Omental fat pad (tissue), 4 donors: ENCODE data around the gene DLG1. TPM values are rescaled to one million over a fixed set of nuclear protein-coding genes. Genes with fewer than 3 reads are reported as not detected.
A peak's percentile ranks its signal among the peaks of the same experiment; 100 is the strongest.

Experiments
- ATAC-seq: fragments of 150-250 bp; one replicate; pipeline ENCODE4 v1.9.1; 2016; ENCODE audit warnings: mild to moderate bottlenecking, moderate library complexity; ENCODE audit not compliant: low FRiP score
- DNase-seq: peaks from one replicate; pipeline ENCODE4 v3.0.0-alpha.2; 2019; ENCODE audit warnings: low spot score
- CTCF ChIP-seq, 3 donors: fragments of 450-650 bp; IDR thresholded peaks; one replicate each; pipeline ENCODE4 v1.5.1; 2016 to 2017; ENCODE audit warnings: antibody characterized with exemption in 3 of 3, mild to moderate bottlenecking in 3 of 3, moderate library complexity in 2 of 3
- total RNA-seq, 4 donors: library from RNA; depleted of rRNA; stranded (reverse); fragments of >200 nt; gene quantifications; one replicate each; pipeline ENCODE4 v1.1.0, GENCODE V29; 2016

Gene DLG1
- total RNA-seq, 4 donors from 2014 or later = 47.1 to 65.4 (median 60.2) TPM

GRCh38 chr3:197320582-197320981, 22.2 kb upstream of the DLG1 start:
- no peak for DNase-seq
- no peak for ATAC-seq
- TF ChIP-seq CTCF (IDR thresholded peaks at IDR 0.05) = no peak

- DNase-seq (no peak), ATAC-seq (peak; percentile 96)
Measured at GRCh38 chr3:197317250-197317963, 19.0 kb upstream of the DLG1 start.

GRCh38 chr3:197312431-197312830, 14.0 kb upstream of the DLG1 start:
- no peak for DNase-seq

More at GRCh38 chr3:197317250-197317963, 19.0 kb upstream of the DLG1 start:
- TF ChIP-seq CTCF (IDR thresholded peaks at IDR 0.05) = no peak

GRCh38 chr3:197311591-197311990, 13.2 kb upstream of the DLG1 start:
- TF ChIP-seq CTCF (IDR thresholded peaks at IDR 0.05) = no peak
- DNase-seq (no peak), ATAC-seq (no peak)

More at GRCh38 chr3:197312431-197312830, 14.0 kb upstream of the DLG1 start:
- ATAC-seq = no peak
- no peak for TF ChIP-seq CTCF (IDR thresholded peaks at IDR 0.05)

GRCh38 chr3:197309528-197310361, 11.3 kb upstream of the DLG1 start:
- ATAC-seq (peak; percentile 79), DNase-seq (no peak)
- no peak for TF ChIP-seq CTCF (IDR thresholded peaks at IDR 0.05)

- DNase-seq (no peak), ATAC-seq (no peak)
- TF ChIP-seq CTCF (IDR thresholded peaks at IDR 0.05) = no peak
Measured at GRCh38 chr3:197308591-197308990, 10.2 kb upstream of the DLG1 start.
